T-helper 1 cell treated with Interleukin-12 subunit alpha and Interleukin-12 subunit beta and Interleukin-4 antibody, amounts not matched to agents 30 μg/mL and 1 μg/mL, for 36 hours (primary cell): ENCODE measurements around the gene FAM124B.

Experiments
- H3K27ac Mint-ChIP-seq: one replicate; pipeline ENCODE4 v1.8.0; 2021; ENCODE audit warnings: mild to moderate bottlenecking, mixed read lengths
- H3K27me3 Mint-ChIP-seq: one replicate; pipeline ENCODE4 v1.8.0; 2021; ENCODE audit warnings: low read depth, mixed read lengths
- H3K36me3 Mint-ChIP-seq: one replicate; pipeline ENCODE4 v1.8.0; 2021; ENCODE audit warnings: low read depth, mixed read lengths
- H3K4me1 Mint-ChIP-seq: one replicate; pipeline ENCODE4 v1.8.0; 2021; ENCODE audit warnings: low read depth, mixed read lengths
- H3K4me3 Mint-ChIP-seq: one replicate; pipeline ENCODE4 v1.8.0; 2021; ENCODE audit warnings: mild to moderate bottlenecking, moderate library complexity, mixed read lengths
- H3K9me3 Mint-ChIP-seq: one replicate; pipeline ENCODE4 v1.8.0; 2021; ENCODE audit warnings: mixed read lengths

FAM124B gene

GRCh38 chr2:224428787-224429440 lies 27.0 kb upstream of the FAM124B start:
- Mint-ChIP-seq H3K27ac (no peak overlapping the region), H3K27me3 (peaks cover 10% of the 10 kb centered on the region), H3K4me1 (peaks cover 3% of the 10 kb centered on the region), H3K9me3 (no peaks in the 10 kb centered on the region), H3K36me3 (no peaks in the 10 kb centered on the region), H3K4me3 (no peak overlapping the region)

DNA sequence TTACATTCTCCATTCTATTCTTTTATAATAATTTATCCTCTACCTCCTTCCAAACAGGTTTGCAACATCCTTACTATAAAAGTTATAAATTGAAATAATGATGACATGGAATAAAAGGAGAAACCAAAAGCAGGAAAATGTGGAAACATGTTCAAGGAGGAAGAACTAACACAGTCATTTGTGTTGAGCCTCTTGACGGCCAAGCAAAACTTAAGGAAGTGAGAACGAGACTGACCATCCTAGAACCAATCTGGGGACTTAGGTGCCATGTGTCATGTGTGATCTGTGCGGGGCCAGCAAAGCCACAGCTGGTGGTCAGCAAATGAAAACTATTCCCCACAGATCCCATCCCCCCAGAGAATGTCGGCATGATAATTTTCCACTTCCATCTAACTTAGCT lies 25.6 kb upstream of the FAM124B start:
- H3K27me3 Mint-ChIP-seq: peaks cover 5% of the 10 kb centered on the region
- peaks cover 3% of the 10 kb centered on the region for H3K4me1 Mint-ChIP-seq
- H3K27ac Mint-ChIP-seq: no peak overlapping the region
- H3K36me3 Mint-ChIP-seq: no peaks in the 10 kb centered on the region
- no peak overlapping the region for H3K4me3 Mint-ChIP-seq
- H3K9me3 Mint-ChIP-seq: no peaks in the 10 kb centered on the region

DNA sequence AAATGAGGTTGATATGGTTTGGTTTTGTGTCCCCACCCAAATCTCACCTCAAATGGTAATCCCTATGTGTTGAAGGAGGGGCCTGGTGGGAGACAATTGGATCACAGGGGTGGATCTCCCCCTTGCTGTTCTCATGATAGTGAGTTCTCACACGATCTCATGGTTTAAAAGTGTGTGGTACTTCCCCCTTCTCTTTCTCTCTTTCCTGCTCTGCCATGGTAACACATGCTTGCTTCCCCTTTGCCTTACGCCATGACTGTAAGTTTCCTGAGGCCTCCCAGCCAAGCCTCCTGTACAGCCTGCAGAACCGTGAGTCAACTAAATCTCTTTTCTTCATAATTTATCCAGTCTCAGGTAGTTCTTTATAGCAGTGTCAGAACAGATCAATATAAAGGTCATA lies 24.7 kb upstream of the FAM124B start:
- H3K27me3 Mint-ChIP-seq: peaks cover 5% of the 10 kb centered on the region
- H3K27ac Mint-ChIP-seq: no peak overlapping the region
- H3K4me3 Mint-ChIP-seq: no peak overlapping the region
- H3K9me3 Mint-ChIP-seq: no peaks in the 10 kb centered on the region
- no peaks in the 10 kb centered on the region for H3K4me1 Mint-ChIP-seq
- no peaks in the 10 kb centered on the region for H3K36me3 Mint-ChIP-seq

DNA sequence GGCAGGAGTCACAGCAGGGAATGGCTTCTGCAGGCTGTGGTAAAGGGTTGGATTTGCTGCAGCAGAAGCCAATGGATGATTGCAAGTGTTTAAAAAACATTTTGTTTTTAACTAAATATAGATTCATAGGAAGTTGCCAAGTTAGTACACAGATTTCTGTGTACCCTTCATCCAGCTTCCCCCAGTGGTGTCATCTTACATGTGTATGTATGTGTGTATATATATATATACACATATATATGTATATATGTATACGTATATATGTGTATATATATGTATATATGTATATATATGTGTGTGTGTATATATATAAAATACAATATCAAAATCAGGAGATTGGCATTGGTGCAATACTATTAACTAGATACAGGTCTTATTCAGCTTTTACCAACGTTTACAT lies 19.2 kb upstream of the FAM124B start:
- Mint-ChIP-seq H3K36me3 (no peaks in the 10 kb centered on the region), H3K9me3 (no peaks in the 10 kb centered on the region), H3K27me3 (no peaks in the 10 kb centered on the region), H3K4me3 (no peak overlapping the region), H3K4me1 (no peaks in the 10 kb centered on the region), H3K27ac (no peak overlapping the region)

DNA sequence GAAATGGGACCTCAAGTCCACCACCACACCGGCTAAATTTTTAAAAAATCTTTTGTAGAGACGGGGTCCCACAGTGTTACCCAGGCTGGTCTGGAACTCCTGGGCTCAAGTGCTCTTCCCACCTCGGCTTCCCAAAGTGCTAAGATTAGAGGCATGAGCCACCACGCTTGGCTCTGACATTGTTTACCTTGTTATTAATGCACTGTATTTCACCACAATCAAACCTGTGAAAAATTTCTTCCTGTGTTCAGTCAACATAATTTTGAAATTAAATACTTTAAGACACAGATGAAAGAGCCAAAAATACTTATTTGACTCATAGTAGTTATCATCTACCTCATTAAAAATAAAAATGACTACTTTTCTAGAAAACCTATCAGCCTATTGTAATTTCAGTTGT lies 16.0 kb upstream of the FAM124B start:
- Mint-ChIP-seq H3K4me3 (no peak overlapping the region), H3K27ac (no peak overlapping the region), H3K9me3 (no peaks in the 10 kb centered on the region), H3K4me1 (no peaks in the 10 kb centered on the region), H3K36me3 (no peaks in the 10 kb centered on the region), H3K27me3 (peaks cover 3% of the 10 kb centered on the region)

- H3K4me3 Mint-ChIP-seq: no peak overlapping the region
Measured at GRCh38 chr2:224417361-224417729, 15.4 kb upstream of the FAM124B start.

GRCh38 chr2:224416656-224417360 lies 14.9 kb upstream of the FAM124B start:
- no peaks in the 10 kb centered on the region for H3K36me3 Mint-ChIP-seq
- no peaks in the 10 kb centered on the region for H3K4me1 Mint-ChIP-seq
- no peak overlapping the region for H3K4me3 Mint-ChIP-seq
- H3K27ac Mint-ChIP-seq: no peak overlapping the region
- H3K27me3 Mint-ChIP-seq: peaks cover 4% of the 10 kb centered on the region
- no peaks in the 10 kb centered on the region for H3K9me3 Mint-ChIP-seq

More at GRCh38 chr2:224417361-224417729, 15.4 kb upstream of the FAM124B start:
- H3K4me1 Mint-ChIP-seq: no peaks in the 10 kb centered on the region
- no peaks in the 10 kb centered on the region for H3K36me3 Mint-ChIP-seq
- no peak overlapping the region for H3K27ac Mint-ChIP-seq
- H3K27me3 Mint-ChIP-seq: peaks cover 3% of the 10 kb centered on the region
- no peaks in the 10 kb centered on the region for H3K9me3 Mint-ChIP-seq

DNA sequence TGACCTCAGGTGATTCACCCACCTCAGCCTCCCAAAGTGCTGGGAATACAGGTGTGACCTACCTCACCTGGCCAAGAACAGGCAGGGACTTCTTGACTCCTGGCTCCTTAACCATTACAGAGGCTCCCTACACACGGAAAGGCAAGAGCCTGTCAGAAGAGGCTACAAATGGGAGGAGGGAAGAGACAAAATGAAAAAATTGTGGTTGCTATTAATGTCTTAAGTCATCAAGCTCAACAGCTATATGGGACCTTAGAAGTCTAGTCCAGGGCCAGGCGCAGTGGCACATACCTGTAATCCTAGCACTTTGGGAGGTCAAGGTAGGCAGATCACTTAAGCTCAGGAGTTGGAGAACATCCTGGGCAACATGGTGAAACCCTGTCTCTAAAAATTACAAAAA lies 11.5 kb upstream of the FAM124B start:
- Mint-ChIP-seq H3K4me1 (no peaks in the 10 kb centered on the region), H3K27me3 (peaks cover 13% of the 10 kb centered on the region)

GRCh38 chr2:224412141-224413015 lies 10.5 kb upstream of the FAM124B start:
- Mint-ChIP-seq H3K4me3 (no peak overlapping the region), H3K9me3 (no peaks in the 10 kb centered on the region), H3K4me1 (peaks cover 3% of the 10 kb centered on the region), H3K36me3 (no peaks in the 10 kb centered on the region), H3K27me3 (peaks cover 13% of the 10 kb centered on the region), H3K27ac (no peak overlapping the region)

More for the DNA sequence above, 11.5 kb upstream of the FAM124B start:
- H3K36me3 Mint-ChIP-seq: no peaks in the 10 kb centered on the region
- H3K9me3 Mint-ChIP-seq: no peaks in the 10 kb centered on the region
- H3K27ac Mint-ChIP-seq: no peak overlapping the region
- no peak overlapping the region for H3K4me3 Mint-ChIP-seq

DNA sequence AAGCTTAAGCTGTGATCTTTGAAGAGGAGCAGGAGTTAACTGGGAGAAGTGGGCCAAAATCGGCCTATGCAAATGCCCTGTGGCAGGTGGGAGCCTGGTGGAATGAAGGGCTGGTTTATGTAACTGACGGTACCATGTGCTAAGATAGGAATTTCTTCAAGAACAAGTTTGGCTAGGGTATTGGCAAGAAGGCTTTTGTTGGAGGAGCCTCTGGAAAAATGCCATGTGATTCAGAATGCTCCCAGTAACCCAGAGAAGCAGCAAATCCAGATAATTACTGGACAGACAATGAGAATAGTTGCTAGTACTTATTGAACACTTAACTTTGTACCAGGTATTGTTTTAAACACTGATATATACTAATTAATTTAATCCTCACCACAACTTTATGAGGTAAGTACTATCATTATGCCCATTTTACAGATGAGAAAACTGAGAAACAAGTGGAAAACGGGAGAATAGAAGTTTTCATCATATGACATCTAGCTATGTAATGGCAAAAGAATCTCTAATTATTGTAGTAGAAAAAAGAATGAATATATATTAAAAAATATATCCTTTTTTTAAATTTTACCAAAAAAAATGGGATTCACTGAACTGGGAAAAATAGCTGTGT lies 9.1 kb upstream of the FAM124B start:
- Mint-ChIP-seq H3K36me3 (no peaks in the 10 kb centered on the region), H3K4me1 (peaks cover 4% of the 10 kb centered on the region), H3K4me3 (no peak overlapping the region), H3K9me3 (no peaks in the 10 kb centered on the region), H3K27me3 (peaks cover 13% of the 10 kb centered on the region), H3K27ac (no peak overlapping the region)

DNA sequence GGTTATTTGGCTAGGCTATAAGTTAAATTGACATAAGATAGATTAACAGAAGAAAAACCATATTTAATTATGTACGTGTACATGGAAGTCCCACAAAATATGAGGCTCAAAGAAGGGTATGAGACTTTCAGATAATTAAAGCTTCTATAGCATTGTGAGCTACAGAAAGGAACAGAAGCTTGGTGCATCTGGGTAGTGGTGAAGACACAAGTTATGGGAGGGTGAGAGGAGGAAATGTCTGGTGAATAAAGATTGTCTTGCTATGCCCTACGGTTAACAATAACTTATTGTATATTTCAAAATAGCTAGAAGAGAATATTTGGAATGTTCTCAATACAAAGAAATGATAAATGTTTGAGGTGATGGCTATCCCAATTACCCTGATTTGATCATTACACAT lies 6.8 kb upstream of the FAM124B start:
- H3K27me3 Mint-ChIP-seq: peaks cover 14% of the 10 kb centered on the region
- no peaks in the 10 kb centered on the region for H3K9me3 Mint-ChIP-seq
- H3K4me1 Mint-ChIP-seq: peaks cover 4% of the 10 kb centered on the region
- no peaks in the 10 kb centered on the region for H3K36me3 Mint-ChIP-seq
- H3K27ac Mint-ChIP-seq: no peak overlapping the region
- no peak overlapping the region for H3K4me3 Mint-ChIP-seq

- H3K4me1 Mint-ChIP-seq: peaks cover 5% of the 10 kb centered on the region
Measured at GRCh38 chr2:224407241-224407701, 5.4 kb upstream of the FAM124B start.

DNA sequence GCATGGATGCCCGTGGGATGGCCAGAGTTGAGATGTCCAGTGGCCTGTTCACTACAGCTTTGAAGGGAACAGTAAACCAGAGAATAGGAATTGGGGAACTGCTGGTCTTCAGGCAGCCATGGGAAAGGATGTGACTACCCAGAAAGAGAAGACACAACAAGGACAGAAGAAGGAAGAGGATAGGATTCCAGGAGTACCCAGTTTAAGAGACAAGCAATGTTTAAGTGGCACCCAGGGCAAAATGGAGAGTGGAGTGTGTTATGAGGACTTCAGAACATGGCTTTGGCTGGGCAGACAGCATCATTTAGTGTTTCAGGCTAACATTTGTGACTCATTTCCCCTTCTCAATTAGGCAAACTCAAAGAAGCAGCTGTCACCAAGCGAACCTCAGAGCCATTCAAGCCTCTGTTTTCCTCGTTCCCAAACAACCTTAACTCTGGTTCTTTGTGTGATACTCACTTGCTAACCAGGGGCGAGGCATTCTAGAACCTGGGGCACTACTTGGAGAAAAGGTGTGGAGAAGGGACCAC lies 4.0 kb upstream of the FAM124B start:
- Mint-ChIP-seq H3K9me3 (no peaks in the 10 kb centered on the region), H3K4me3 (no peak overlapping the region), H3K4me1 (peaks cover 17% of the 10 kb centered on the region), H3K27ac (no peak overlapping the region), H3K27me3 (peaks cover 8% of the 10 kb centered on the region), H3K36me3 (peaks cover 1% of the 10 kb centered on the region)

More at GRCh38 chr2:224407241-224407701, 5.4 kb upstream of the FAM124B start:
- Mint-ChIP-seq H3K9me3 (no peaks in the 10 kb centered on the region), H3K27me3 (peaks cover 14% of the 10 kb centered on the region), H3K27ac (no peak overlapping the region), H3K4me3 (no peak overlapping the region), H3K36me3 (no peaks in the 10 kb centered on the region)

- H3K4me3 Mint-ChIP-seq: no peak overlapping the region
- H3K27me3 Mint-ChIP-seq: peaks cover 5% of the 10 kb centered on the region
- H3K27ac Mint-ChIP-seq: no peak overlapping the region
- H3K36me3 Mint-ChIP-seq: peaks cover 1% of the 10 kb centered on the region
- no peaks in the 10 kb centered on the region for H3K9me3 Mint-ChIP-seq
- peaks cover 17% of the 10 kb centered on the region for H3K4me1 Mint-ChIP-seq
Measured at GRCh38 chr2:224405412-224405811, 3.5 kb upstream of the FAM124B start.
